M059J (cell line): ENCODE measurements around the gene TRIM62. TPM values are rescaled to one million over a fixed set of nuclear protein-coding genes. Genes with fewer than 3 reads are reported as not detected.
"Not testable (repeated sequence)": the region's sequence is repeated elsewhere in the genome, so short reads cannot be mapped to it uniquely, and the experiment has no call there.

ENCODE experiments used
- DNase-seq: peaks from one replicate; pipeline ENCODE4 v3.0.0-alpha.2; 2012; ENCODE audit warnings: low read depth
- total RNA-seq: library from RNA; depleted of rRNA; stranded (reverse); fragments of >200 nt; shearing (Covaris generic); gene quantifications from 2 replicates; pipeline ENCODE4 v1.2.3, GENCODE V29; 2014

The TRIM62 gene
- total RNA-seq, 1 experiment from 2014 or later, result 14.4 TPM

DNA sequence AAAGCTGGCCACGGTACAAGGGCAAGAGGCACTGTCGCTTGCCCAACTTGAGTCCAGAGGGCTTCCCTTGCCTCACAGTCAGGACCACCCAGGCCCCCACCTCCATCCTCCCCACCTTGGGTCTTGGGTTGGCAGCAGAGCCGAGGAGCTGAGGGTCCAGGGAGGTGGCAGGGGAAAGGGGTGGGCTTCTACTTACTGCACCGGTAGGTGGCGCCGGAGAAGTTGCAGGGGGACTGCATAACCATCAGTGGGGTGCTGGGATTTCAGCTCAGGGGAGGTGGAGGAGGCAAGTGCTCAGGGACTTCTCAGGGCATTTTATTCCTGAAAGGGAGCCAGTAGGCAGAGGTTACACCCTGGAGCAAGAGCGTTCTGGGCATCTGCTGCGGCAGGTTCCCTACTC is 44.0 kb downstream of the TRIM62 start:
- DNase-seq, result no peak

DNA sequence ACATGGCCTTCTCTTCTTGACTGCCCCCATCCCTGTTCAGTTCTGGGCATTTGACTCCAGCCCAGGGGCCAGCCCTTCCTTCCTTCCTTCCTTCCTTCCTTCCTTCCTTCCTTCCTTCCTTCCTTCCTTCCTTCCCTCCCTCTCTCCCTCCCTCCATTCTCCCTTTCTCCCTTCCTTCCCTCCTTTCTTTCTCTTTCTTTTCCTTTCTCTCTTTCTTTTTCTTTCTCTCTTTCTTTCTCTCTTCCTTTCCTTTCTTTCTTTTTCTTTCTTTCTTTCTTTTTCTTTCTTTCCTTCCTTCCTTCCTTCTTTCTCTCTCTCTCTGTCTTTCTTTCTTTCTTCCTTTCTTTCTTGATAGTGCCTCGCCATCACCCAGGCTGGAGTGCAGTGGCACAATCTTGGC is 45.8 kb downstream of the TRIM62 start:
- DNase-seq, result not testable (repeated sequence)

- DNase-seq, result no peak
These were observed 48.3 kb downstream of the TRIM62 start for GRCh38 chr1:33133478-33134105.

DNA sequence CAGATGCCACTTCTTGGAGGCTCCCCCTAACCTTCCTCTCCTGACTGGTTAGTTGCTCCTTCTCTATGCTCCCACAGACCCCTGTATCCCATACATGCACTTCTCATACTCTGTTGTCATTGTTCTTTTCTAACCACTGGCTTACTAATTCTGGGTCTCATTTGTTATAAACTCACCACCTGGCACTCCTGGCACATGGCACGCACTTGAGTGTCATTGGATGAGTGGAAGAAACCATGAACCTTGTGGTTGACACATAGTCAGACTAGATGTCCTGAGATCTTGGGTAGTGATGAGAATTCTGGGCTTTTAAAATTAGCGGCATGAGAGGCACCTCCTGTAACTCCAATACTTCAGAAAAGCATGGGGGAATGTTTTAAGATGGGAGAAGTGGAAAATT is 49.3 kb downstream of the TRIM62 start:
- no peak for DNase-seq

DNA sequence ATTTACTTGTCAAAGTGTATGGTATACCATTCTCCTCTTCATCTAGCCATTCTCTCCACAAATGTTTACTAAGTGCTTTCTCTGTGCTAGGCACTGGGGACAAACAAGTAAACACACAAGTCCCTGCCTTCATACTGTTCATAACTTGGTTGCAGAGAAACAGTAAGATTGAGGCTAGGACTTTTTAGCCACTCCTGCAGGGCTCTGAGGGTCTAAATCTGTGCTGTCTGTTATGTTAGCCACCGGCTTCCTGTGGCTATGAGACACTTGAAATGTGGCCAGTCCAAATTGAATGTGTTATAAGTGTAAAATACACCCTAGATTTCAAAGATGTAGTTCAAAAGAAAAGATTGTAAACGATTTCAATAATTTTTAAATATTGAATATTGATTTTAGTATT is 50.7 kb downstream of the TRIM62 start:
- DNase-seq, result no peak

DNA sequence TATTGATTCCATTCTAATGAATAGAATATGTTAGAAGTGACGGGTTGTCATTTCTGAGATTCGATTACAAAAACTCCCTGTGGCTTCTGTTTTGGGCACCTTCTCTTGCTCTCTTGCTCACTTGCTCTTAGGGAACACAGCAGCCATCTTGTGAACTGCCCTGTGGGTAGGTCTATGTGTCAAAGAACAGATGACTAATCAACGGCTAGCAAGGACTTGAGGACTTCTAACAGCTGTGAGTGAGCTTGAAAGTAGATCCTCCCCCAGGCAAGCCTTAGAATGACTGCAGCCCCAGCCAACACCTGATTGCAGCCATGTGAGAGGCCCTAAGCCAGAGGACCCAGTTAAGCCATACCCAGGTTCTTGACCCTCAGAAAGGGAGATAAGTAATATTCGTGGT is 51.5 kb downstream of the TRIM62 start:
- DNase-seq, result peak; percentile 76

DNA sequence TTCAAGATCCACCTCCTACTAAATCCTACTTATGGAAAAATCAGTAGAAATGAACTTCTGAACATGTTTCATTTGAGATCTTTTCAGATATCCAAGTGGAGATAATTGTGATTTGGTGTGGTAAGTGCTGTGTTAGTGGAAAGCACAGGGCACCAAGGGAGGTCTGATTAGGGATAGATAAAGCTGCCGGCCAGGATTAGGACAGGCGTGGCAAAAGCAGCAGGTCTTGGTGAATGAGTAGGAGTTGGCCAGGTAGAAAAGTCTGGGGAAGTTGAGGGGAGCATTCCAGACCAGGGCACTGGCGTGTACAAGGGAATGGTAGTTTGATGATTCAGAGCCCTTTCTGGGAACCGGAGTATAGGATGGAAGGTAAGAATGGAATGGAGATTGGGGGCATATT is 53.1 kb downstream of the TRIM62 start:
- no peak for DNase-seq

- DNase-seq, result peak; percentile 100
These were observed 54.6 kb downstream of the TRIM62 start for GRCh38 chr1:33127001-33127823.

GRCh38 chr1:33126411-33127000 is 55.3 kb downstream of the TRIM62 start:
- no peak for DNase-seq

GRCh38 chr1:33124647-33125046 is 57.2 kb downstream of the TRIM62 start:
- not testable (repeated sequence) for DNase-seq

GRCh38 chr1:33123266-33123665 is 58.6 kb downstream of the TRIM62 start:
- DNase-seq, result no peak

GRCh38 chr1:33122483-33123178 is 59.2 kb downstream of the TRIM62 start:
- no peak for DNase-seq

GRCh38 chr1:33121728-33122127 is 60.1 kb downstream of the TRIM62 start:
- no peak for DNase-seq

DNA sequence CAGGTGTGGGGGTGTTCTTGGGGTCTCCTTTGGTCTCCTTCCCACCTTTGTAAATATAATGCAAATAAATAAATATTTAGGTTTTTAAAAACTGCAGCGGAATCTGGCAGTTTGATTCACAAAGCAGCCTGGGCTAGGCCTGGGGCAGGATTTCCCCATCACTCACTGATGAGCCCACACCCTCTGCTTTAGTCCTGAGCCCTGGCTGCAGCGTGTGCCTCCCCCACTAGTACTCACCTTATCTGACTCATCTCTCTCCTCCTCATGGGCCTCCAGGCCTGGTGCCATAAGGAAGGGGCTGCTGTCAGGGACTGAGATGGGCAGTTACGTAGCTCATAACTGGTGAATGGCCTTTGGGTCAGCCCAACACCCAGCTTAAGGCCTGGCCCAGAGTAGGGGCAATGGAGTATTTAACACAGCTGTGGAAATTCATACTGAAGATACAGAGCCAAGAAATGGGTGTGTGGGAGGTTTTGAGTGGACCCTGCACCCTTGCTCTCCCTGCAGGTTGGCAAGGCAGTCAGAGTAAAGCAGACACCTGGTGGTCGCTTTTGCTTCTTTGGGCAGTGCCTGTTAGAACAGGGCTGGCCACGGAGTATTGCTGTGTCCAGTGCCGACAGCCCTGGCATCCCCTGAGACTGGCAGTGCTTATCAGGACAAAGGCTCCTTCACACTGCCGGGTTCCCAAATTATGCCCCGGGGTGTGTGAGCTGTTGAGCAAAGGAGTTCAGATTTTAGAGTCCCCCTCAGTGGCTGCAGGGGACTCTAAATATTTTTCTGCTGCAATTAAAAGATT is 61.2 kb downstream of the TRIM62 start:
- peak; percentile 51 for DNase-seq

GRCh38 chr1:33119532-33120217 is 62.2 kb downstream of the TRIM62 start:
- DNase-seq, result no peak

DNA sequence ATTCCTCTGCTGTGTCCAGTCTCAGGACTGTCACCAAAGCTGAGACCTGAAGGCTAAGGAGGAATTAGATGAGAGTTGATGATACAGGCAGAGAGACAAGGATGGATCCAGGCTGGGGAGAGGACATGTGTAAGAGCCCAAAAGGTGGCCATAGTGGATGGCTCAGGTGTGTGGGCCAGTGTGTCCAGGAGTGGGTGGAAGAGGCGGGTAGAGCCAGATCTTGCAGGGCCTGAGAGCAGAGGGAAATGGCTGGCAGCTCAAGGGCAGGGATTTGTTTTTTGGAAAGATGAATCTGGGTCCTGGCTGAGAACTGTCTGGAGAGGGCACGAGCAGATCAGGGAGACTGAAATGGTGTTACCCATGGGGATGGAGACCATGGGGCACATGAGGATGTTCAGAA is 62.8 kb downstream of the TRIM62 start:
- DNase-seq, result no peak

GRCh38 chr1:33118274-33118673 is 63.6 kb downstream of the TRIM62 start:
- DNase-seq, result no peak

DNA sequence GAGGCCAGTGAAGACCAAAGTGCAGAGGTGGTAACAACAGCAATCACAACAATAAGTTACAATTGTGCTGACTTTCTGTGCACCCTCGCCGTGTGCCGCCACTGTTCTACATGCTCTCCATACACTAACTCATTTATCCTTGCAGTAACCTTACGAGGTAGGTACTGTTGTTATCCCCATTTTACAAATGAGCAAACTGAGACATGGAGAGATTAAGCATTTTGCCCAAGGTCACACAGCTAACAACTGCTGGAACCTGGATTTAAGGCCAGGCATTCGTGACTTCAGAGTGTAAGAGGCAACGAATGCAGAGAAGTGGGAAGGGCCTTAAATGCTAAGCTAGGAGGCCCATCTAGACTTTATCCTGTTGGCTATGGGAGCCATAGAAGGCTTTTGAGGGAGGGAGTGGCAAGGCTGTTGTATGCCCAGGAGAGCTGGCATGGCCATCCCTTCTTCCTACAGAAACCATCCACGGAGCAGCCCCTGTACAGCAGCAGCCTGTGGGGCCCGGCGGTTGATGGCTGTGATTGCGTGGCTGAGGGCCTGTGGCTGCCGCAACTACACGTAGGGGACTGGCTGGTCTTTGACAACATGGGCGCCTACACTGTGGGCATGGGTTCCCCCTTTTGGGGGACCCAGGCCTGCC is 64.3 kb downstream of the TRIM62 start:
- DNase-seq, result no peak

DNA sequence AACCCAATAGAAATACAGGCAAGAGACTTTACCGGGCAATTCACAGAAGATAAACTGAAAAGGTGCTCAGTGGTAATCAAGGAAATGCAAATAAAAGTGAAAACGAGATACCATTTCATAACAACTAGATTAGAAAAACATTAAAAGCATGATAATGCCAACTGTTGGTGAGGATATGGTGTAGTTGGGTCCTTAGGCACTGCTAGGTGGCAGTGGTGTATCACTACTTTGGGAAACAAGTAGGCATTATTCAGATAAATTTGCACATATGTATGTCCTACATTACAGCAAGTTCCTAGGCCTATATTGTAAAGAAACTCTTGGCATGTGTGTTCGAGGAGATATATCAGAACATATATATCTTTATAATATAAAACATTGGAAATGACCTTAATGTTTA is 69.9 kb downstream of the TRIM62 start:
- DNase-seq, result peak; percentile 44

DNA sequence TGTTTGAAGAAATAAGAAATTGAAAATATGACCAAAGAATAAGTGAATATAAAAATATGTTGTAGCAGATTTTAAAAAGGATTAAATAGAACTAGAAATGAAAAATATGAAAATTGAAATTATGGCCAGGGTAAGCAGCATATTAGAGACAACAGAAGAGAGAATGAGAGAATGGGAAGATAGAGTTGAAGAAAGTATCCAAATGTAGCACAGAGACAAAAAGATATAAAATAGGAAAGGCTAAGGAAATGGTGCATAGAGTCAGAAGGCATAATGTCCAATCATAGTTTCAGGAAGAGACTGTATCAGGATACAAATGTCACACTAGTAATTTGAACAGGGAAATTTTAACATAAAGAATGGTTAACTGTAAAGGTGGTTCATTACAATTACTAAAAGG is 71.4 kb downstream of the TRIM62 start:
- DNase-seq, result no peak

GRCh38 chr1:33100119-33100415 is 81.8 kb downstream of the TRIM62 start:
- DNase-seq, result not testable (repeated sequence)
